Natural killer cell treated with Interleukin-12 subunit alpha and Interleukin-12 subunit beta and Interleukin-15 and Interleukin-18, amount 100 ng/mL, for 72 hours (primary cell): ENCODE results near the gene MYLK. TPM values are rescaled to one million over a fixed set of nuclear protein-coding genes. Genes with fewer than 3 reads are reported as not detected.
A peak's percentile ranks its signal among the peaks of the same experiment; 100 is the strongest.
"Not testable (repeated sequence)": the region's sequence is repeated elsewhere in the genome, so short reads cannot be mapped to it uniquely, and the experiment has no call there.

Source experiments
- ATAC-seq, 2 donors: fragments of 150-1000 bp; cut with Tn5 transposase in 1 of 2; sonication (Bioruptor Pico), chemical (Tn5 transposase) in 1 of 2; 2 replicates each; pipeline ENCODE4 v1.10.0; 2021
- DNase-seq: peaks from one replicate; pipeline ENCODE4 v3.0.0; 2022; ENCODE audit warnings: low spot score
- H3K27ac Mint-ChIP-seq, 2 donors: 1 replicate in 1 of 2; 2 replicates in 1 of 2; pipeline ENCODE4 v1.8.0; 2022; ENCODE audit warnings: mixed read lengths in 2 of 2, mild to moderate bottlenecking in 1 of 2, moderate library complexity in 1 of 2
- H3K27me3 Mint-ChIP-seq, 2 donors: 1 replicate in 1 of 2; 2 replicates in 1 of 2; pipeline ENCODE4 v1.8.0; 2022; ENCODE audit warnings: mixed read lengths in 2 of 2
- H3K36me3 Mint-ChIP-seq: one replicate; pipeline ENCODE4 v1.8.0; 2022; ENCODE audit warnings: mixed read lengths
- H3K4me1 Mint-ChIP-seq, 2 donors: 1 replicate in 1 of 2; 2 replicates in 1 of 2; pipeline ENCODE4 v1.8.0; 2022; ENCODE audit warnings: low read depth in 2 of 2, mixed read lengths in 2 of 2, mild to moderate bottlenecking in 1 of 2
- H3K4me3 Mint-ChIP-seq: one replicate; pipeline ENCODE4 v1.8.0; 2022; ENCODE audit warnings: mixed read lengths
- H3K9me3 Mint-ChIP-seq: 2 replicates; pipeline ENCODE4 v1.8.0; 2022; ENCODE audit warnings: mixed read lengths
- total RNA-seq, 2 donors: library from RNA; stranded (reverse); gene quantifications; one replicate each; pipeline ENCODE4 v1.2.3, GENCODE V29; 2022

Gene MYLK
- total RNA-seq, 2 donors from 2014 or later: 0.12 to 0.14 TPM

GRCh38 chr3:123621186-123621849 is 262.8 kb downstream of the MYLK start:
- no peaks in the 10 kb centered on the region for H3K36me3 Mint-ChIP-seq

DNA sequence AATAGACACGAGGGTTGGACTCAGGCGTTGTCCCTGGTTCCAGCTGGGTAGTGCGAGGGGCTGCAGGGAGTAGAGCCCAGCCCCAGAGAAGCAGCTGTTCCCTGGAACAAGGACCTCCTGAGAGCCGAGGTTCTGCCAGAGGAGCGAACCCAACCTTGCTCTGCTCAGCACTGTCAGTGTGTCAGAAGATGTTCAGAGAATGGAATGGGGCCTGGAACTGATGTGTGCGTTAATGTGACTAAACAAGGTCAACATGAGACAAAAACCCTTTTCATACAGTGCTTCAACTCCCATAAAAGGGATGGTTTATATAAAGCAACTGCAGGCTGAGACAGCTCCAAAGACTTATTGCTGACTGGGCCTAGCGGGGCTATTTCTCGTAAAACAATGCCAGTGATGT is 263.8 kb downstream of the MYLK start:
- Mint-ChIP-seq H3K27ac (no peak overlapping the region), H3K36me3 (no peaks in the 10 kb centered on the region), H3K9me3 (no peaks in the 10 kb centered on the region), H3K27me3 (no peaks in the 10 kb centered on the region), H3K4me1 (no peaks in the 10 kb centered on the region), H3K4me3 (no peak overlapping the region)
- no peak for DNase-seq
- ATAC-seq: no peak

More at GRCh38 chr3:123621186-123621849, 262.8 kb downstream of the MYLK start:
- peak in 1 of 2 donors; percentile 24 for ATAC-seq
- no peaks in the 10 kb centered on the region for H3K27me3 Mint-ChIP-seq
- DNase-seq: no peak
- no peak overlapping the region for H3K4me3 Mint-ChIP-seq
- H3K27ac Mint-ChIP-seq: no peak overlapping the region
- no peaks in the 10 kb centered on the region for H3K4me1 Mint-ChIP-seq
- no peaks in the 10 kb centered on the region for H3K9me3 Mint-ChIP-seq

GRCh38 chr3:123618768-123619484 is 265.2 kb downstream of the MYLK start:
- Mint-ChIP-seq H3K9me3 (no peaks in the 10 kb centered on the region), H3K4me3 (no peak overlapping the region), H3K36me3 (no peaks in the 10 kb centered on the region), H3K4me1 (no peaks in the 10 kb centered on the region), H3K27me3 (no peaks in the 10 kb centered on the region), H3K27ac (no peak overlapping the region)
- DNase-seq (no peak), ATAC-seq (no peak)

GRCh38 chr3:123618076-123618708 is 265.9 kb downstream of the MYLK start:
- H3K4me1 Mint-ChIP-seq: no peaks in the 10 kb centered on the region
- no peak overlapping the region for H3K27ac Mint-ChIP-seq
- no peak overlapping the region for H3K4me3 Mint-ChIP-seq

DNA sequence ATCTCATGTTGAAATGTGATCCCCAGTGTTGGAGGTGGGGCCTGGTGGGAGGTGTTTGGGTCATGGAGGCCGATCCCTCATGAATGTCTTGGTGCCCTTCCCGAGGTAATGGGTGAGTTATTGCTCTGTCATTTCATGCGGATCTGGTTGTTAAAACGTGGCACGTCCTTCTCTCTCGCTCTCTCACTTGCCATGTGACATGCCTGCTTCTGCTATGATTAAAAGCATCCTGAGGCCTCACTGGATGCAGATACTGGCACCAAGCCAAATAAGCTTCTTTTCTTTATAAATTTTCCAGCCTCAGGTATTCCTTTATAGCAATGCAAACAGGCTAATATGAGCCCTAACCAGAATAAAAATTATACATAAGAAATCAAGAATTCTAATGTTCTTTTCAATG is 267.5 kb downstream of the MYLK start:
- DNase-seq (no peak), ATAC-seq (no peak)
- H3K36me3 Mint-ChIP-seq: no peaks in the 10 kb centered on the region
- H3K27ac Mint-ChIP-seq: no peak overlapping the region
- no peaks in the 10 kb centered on the region for H3K27me3 Mint-ChIP-seq
- H3K4me3 Mint-ChIP-seq: no peak overlapping the region
- H3K4me1 Mint-ChIP-seq: no peaks in the 10 kb centered on the region
- no peaks in the 10 kb centered on the region for H3K9me3 Mint-ChIP-seq

More at GRCh38 chr3:123618076-123618708, 265.9 kb downstream of the MYLK start:
- DNase-seq (no peak), ATAC-seq (no peak)
- Mint-ChIP-seq H3K36me3 (no peaks in the 10 kb centered on the region), H3K9me3 (no peaks in the 10 kb centered on the region), H3K27me3 (no peaks in the 10 kb centered on the region)

DNA sequence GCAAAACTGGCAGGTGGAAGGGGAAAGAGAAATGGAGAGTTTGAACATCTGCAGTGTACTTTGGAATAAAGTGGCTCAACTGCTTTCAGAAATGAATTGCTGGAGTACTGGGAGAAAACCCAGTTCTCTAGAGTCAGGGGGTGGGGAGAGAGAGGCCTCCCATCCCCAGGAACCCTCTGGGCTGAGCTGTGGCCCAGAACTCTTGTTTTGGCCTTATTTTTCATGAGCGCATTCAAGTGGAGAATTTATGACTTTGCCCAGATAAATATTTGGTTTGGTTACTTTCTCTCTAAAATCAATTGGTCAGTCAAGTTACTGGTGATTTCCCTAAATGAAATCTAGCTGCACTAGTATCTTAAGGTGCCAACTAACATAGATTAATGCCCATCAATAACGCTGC is 270.6 kb downstream of the MYLK start:
- no peak for ATAC-seq
- H3K9me3 Mint-ChIP-seq: no peaks in the 10 kb centered on the region
- H3K27me3 Mint-ChIP-seq: no peaks in the 10 kb centered on the region
- no peak overlapping the region for H3K27ac Mint-ChIP-seq
- H3K4me1 Mint-ChIP-seq: no peaks in the 10 kb centered on the region
- H3K4me3 Mint-ChIP-seq: no peak overlapping the region
- no peaks in the 10 kb centered on the region for H3K36me3 Mint-ChIP-seq
- no peak for DNase-seq

- not testable (repeated sequence) for H3K36me3 Mint-ChIP-seq, DNase-seq, H3K4me1 Mint-ChIP-seq, H3K27me3 Mint-ChIP-seq, H3K9me3 Mint-ChIP-seq, H3K4me3 Mint-ChIP-seq, H3K27ac Mint-ChIP-seq, ATAC-seq
Observed at GRCh38 chr3:123611674-123612073, 272.5 kb downstream of the MYLK start.

DNA sequence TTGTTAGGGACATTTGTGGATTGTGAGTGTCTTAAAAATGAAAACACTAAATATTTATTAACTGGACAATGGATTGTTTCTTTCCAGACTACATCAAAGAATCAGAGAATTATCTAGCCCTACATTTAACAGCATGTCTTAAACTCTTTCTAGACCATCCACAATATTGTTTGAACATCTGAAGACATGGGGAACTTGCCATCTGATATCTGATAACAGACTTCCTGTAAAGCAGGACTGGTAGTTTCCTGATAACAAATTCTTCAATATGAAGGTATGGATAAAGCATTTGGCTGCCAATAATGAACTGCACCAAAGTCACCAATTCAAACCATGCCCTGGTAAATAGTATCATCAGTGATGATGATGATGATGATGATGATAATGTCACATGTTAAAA is 273.1 kb downstream of the MYLK start:
- H3K4me1 Mint-ChIP-seq: peaks cover under 1% of the 10 kb centered on the region in 2 donors
- no peak overlapping the region for H3K27ac Mint-ChIP-seq
- no peaks in the 10 kb centered on the region for H3K36me3 Mint-ChIP-seq
- no peaks in the 10 kb centered on the region for H3K27me3 Mint-ChIP-seq
- H3K4me3 Mint-ChIP-seq: no peak overlapping the region
- no peaks in the 10 kb centered on the region for H3K9me3 Mint-ChIP-seq
- DNase-seq (no peak), ATAC-seq (no peak)

- DNase-seq (no peak), ATAC-seq (no peak)
- no peak overlapping the region for H3K27ac Mint-ChIP-seq
- H3K27me3 Mint-ChIP-seq: no peaks in the 10 kb centered on the region
- peaks cover 4% of the 10 kb centered on the region in 2 donors for H3K4me1 Mint-ChIP-seq
- no peaks in the 10 kb centered on the region for H3K9me3 Mint-ChIP-seq
- no peaks in the 10 kb centered on the region for H3K36me3 Mint-ChIP-seq
- H3K4me3 Mint-ChIP-seq: no peak overlapping the region
Observed at GRCh38 chr3:123610331-123610730, 273.8 kb downstream of the MYLK start.

DNA sequence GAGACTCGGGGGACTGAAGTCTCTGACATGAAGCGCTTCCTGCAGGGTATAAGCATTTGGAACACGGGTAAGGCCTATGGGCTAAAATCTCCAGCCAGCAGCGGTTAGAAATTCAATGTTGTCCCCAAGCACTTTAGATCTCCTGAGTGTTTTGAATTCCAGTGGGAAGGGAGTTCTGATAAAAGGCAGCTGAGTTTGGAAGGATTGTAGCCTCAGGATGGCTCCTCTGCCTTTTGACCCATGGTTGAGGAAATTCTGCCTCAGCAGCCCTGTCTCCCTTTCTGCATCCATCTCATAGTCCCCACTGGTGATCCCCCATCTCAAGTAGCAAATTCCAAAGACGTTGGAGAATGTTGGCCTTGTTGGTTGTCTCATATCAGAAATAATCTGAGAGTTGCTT is 275.1 kb downstream of the MYLK start:
- H3K9me3 Mint-ChIP-seq: no peaks in the 10 kb centered on the region
- H3K36me3 Mint-ChIP-seq: no peaks in the 10 kb centered on the region
- no peak overlapping the region for H3K4me3 Mint-ChIP-seq
- DNase-seq (no peak), ATAC-seq (no peak)
- no peak overlapping the region for H3K27ac Mint-ChIP-seq
- no peaks in the 10 kb centered on the region for H3K27me3 Mint-ChIP-seq
- H3K4me1 Mint-ChIP-seq: peaks cover 4% of the 10 kb centered on the region in 2 donors

DNA sequence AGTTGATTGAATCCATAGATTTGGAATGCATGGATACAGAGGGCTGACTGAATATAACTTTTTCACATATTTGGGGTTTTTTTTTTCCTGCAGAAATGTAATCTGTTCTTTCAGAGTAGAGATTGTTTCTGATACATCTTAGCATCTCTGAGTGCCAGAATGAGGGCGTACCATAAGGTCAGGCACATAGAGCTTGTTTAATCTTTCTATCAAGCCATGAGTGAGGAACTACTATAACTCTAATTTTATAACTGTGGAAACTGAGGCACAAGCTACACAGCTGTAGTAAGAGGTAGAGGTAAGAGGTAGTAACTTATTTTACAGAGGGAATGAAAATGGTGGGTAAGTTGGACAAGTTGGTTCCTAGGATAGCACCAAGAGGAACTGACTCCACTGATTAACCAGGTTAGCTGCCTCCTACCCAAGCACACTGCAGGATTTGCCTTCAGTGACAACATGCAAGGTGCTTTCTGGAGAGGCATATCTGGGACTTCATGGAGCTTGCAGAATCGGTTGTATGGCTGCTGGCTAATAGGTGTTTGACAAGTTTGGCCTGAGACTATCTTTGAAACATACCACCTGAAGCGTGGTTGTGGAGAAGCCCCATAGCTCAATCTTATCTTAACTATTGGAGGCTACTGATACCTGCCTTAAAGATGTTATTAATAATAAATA is 275.7 kb downstream of the MYLK start:
- no peak overlapping the region for H3K4me3 Mint-ChIP-seq
- peaks cover 4% of the 10 kb centered on the region in 2 donors for H3K4me1 Mint-ChIP-seq
- ATAC-seq: no peak
- DNase-seq: no peak
- H3K9me3 Mint-ChIP-seq: no peaks in the 10 kb centered on the region
- no peaks in the 10 kb centered on the region for H3K27me3 Mint-ChIP-seq
- no peaks in the 10 kb centered on the region for H3K36me3 Mint-ChIP-seq
- no peak overlapping the region for H3K27ac Mint-ChIP-seq

DNA sequence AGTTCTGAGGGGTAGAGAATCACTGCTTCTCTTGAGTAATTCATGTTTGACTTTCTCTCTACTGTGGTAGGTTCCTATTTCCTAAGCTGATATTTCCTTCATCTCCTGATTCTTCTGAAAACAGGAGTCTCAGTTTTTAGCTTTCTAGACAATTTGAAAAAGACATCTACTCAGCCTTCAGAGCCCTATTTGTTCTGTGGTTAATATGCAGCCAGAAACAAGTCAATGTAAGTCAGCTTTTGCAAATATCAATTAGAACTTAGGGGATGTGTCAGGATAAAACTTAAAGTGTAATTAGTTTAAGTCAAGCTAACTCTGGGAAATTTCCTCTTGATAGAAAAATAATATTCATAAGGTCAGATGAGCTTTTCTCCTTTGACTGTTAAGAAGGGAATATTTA is 277.6 kb downstream of the MYLK start:
- DNase-seq: no peak
- Mint-ChIP-seq H3K27ac (no peak overlapping the region), H3K4me1 (peaks cover 4% of the 10 kb centered on the region in 2 donors), H3K36me3 (no peaks in the 10 kb centered on the region), H3K9me3 (no peaks in the 10 kb centered on the region), H3K27me3 (no peaks in the 10 kb centered on the region), H3K4me3 (no peak overlapping the region)
- ATAC-seq: no peak

- no peaks in the 10 kb centered on the region for H3K27me3 Mint-ChIP-seq
- no peak overlapping the region for H3K4me3 Mint-ChIP-seq
- ATAC-seq: peak in 1 of 2 donors; percentile 40
- H3K9me3 Mint-ChIP-seq: no peaks in the 10 kb centered on the region
- DNase-seq: no peak
- no peaks in the 10 kb centered on the region for H3K36me3 Mint-ChIP-seq
- no peak overlapping the region for H3K27ac Mint-ChIP-seq
- H3K4me1 Mint-ChIP-seq: peaks cover 4% of the 10 kb centered on the region in 2 donors
Observed at GRCh38 chr3:123605789-123606234, 278.3 kb downstream of the MYLK start.

DNA sequence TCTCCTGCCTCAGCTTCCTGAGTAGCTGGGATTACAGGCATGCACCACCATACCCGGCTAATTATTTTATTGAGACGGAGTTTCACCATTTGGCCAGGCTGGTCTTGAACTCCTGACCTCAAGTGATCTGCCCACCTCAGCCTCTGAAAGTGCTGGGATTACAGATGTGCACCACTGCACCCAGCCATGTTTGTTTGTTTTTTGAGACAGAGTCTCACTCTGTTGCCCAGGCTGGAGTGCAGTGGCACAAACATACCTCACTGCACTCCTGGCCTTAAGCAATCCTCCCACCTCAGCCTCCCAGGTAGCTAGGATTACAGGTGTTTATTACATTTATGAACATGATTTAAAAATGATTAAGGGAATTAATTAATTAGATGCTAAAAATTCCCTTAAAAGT is 281.0 kb downstream of the MYLK start:
- DNase-seq, H3K36me3 Mint-ChIP-seq, H3K4me3 Mint-ChIP-seq, H3K27ac Mint-ChIP-seq, ATAC-seq, H3K9me3 Mint-ChIP-seq, H3K27me3 Mint-ChIP-seq, H3K4me1 Mint-ChIP-seq: not testable (repeated sequence)
